KOPT-K1 (cell line): Measurements from ENCODE around the gene LPCAT2.

Experiments used
- H3K27ac ChIP-seq: fragments of 200-600 bp; sonication (generic); 2 replicates; pipeline ENCODE4 v1.5.1; 2016; ENCODE audit warnings: antibody characterized with exemption, mild to moderate bottlenecking, low read depth, low read length; ENCODE audit not compliant: poor library complexity, severe bottlenecking
- H3K36me3 ChIP-seq: fragments of 200-600 bp; sonication (generic); 2 replicates; pipeline ENCODE4 v1.5.1; 2017; ENCODE audit warnings: antibody characterized with exemption, mild to moderate bottlenecking, low read length, moderate library complexity; ENCODE audit not compliant: insufficient read depth
- H3K9me3 ChIP-seq: fragments of 200-600 bp; sonication (generic); 2 replicates; pipeline ENCODE4 v1.5.1; 2017; ENCODE audit warnings: antibody characterized with exemption, low read length, mild to moderate bottlenecking; ENCODE audit not compliant: insufficient read depth, poor library complexity, severe bottlenecking

The LPCAT2 gene

DNA sequence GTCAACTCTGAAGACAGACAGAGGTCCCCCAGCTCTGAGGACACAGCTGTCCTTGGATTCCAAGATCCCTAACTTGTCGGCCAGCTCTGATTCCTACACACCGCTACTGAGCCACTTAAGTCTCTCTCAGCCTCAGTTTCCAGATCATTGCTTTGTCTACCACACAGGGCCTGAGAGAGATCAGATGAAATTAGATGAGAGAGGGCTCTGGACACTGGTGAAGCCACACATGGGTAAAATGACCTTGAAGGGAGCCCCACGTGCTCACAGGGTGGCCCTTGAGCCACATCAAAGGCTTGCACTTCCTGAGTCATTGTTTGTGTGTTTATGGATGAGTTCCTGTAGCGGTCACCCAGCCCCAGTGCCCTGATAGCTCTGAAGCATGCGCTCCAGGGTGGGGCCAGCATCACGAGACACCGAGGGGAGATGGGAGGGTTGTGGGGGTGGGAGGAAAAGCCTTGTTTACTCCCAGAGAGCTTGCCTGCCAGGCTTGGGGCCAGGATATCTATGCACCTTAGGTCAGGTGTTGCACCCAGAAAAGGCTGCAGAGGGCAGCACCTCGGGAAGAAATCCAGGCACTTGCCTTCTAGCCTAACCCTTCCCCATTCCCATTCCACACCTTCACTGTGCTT lies 114.2 kb downstream of the LPCAT2 start:
- no peak overlapping the region for H3K27ac ChIP-seq
- H3K36me3 ChIP-seq: no peaks in the 10 kb centered on the region
- H3K9me3 ChIP-seq: no peaks in the 10 kb centered on the region

DNA sequence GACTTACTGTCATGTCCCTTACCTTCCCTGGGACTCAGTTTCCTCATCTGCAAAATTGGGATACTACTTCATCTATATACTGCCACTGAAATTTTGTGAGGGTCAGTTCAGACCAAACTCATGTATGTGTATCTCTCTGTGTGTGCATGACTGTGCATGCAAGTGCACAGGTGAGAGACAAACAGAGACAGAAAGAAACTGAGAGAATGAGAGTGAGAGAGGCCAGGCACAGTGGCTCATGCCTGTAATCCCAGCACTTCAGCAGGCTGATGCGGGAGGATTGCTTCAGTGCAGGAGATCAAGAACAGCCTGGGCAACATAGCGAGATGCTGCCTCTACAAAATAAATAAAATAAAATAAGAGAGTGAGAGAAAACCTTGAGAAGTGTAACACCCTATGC lies 114.8 kb downstream of the LPCAT2 start:
- no peaks in the 10 kb centered on the region for H3K9me3 ChIP-seq
- no peaks in the 10 kb centered on the region for H3K36me3 ChIP-seq
- no peak overlapping the region for H3K27ac ChIP-seq

DNA sequence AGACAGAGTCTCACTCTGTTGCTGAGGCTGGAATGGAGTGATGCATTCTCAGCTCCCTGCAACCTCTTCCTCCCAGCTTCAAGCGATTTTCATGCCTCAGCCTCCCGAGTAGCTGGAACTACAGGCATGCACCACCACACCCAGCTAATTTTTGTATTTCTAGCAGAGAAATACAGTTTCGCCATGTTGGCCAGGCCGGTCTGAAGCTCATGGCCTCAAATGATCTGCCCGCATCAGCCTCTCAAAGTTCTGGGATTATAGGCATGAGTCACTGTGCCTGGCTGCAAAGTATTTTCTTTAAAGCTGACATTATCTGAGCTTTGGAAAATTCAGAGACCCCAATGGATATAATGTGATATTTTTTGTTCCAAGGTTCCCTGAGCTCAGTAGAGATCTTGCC lies 115.8 kb downstream of the LPCAT2 start:
- no peaks in the 10 kb centered on the region for H3K36me3 ChIP-seq
- H3K27ac ChIP-seq: no peak overlapping the region

DNA sequence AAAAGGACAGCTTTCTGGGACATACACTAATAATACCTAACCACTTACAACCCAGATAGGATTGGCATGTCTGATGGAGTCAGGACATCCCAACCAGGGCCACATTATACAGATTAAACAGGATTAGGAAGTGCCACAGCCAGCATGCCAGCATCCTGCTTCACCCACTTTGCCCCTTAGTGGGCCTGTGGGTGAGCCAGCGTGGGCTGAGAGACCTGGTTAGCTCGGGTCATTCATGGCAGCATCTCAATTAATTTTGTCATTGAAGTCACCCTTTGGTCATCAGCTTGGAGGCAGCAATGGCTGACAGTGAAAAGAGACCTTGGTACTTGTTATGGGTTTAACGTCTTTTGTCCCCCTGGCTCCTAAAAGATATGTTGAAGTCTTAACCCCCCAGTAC lies 117.0 kb downstream of the LPCAT2 start:
- Histone ChIP-seq H3K36me3 (no peaks in the 10 kb centered on the region), H3K9me3 (no peaks in the 10 kb centered on the region), H3K27ac (no peak overlapping the region)

More for the DNA sequence above, 115.8 kb downstream of the LPCAT2 start:
- H3K9me3 ChIP-seq: no peaks in the 10 kb centered on the region

DNA sequence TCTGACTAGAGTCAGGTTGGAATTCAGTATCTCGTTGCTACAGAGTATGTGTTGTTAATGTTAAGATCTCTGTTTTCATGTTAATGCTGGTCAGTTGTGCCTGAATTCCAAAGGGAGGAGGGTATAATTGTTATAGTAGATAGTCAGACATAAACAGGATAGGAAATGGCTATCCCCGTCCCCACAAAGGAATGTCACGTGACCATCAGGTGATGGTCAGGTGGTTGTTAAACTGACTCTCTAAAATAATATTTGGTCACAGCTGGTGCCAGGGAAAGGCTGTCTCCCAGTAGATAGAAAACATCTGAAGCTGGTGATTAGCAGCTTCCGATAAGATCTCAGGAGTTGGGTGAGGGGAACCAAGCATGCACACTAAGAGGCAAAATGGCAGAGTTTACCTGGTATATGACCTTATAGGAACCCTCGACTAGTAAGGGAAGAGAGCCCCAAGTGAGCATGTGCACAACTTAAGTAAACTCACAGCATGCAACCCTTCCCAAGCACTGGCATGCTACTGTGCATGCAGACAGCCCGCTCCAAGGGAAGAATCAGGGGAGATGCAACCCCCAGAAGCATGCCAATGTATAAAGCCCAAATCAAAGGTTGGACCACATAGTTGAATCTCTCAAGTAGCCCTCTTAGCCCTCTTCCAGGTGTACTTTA lies 119.6 kb downstream of the LPCAT2 start:
- Histone ChIP-seq H3K27ac (no peak overlapping the region), H3K9me3 (peaks cover 4% of the 10 kb centered on the region), H3K36me3 (no peaks in the 10 kb centered on the region)

DNA sequence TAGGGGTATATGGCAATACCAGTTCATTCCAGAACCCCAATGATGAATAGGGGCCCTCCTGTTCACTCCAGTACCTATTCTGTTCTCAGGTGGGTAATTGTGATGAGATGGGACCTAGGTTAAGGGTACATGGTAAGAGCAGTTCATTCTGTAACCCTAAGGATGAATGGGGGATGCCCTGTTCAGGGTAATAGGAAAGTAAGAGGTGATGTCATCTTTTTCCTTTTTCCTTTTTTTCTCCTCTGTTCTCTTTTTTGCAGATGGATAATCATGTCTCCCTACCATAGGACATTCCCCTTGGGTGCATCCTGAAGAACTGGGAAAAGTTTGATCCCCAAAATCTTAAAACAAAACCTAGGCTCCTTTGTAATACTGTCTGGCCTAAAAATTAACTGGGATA lies 121.9 kb downstream of the LPCAT2 start:
- Histone ChIP-seq H3K36me3 (no peaks in the 10 kb centered on the region), H3K27ac (no peak overlapping the region), H3K9me3 (peaks cover 4% of the 10 kb centered on the region)

DNA sequence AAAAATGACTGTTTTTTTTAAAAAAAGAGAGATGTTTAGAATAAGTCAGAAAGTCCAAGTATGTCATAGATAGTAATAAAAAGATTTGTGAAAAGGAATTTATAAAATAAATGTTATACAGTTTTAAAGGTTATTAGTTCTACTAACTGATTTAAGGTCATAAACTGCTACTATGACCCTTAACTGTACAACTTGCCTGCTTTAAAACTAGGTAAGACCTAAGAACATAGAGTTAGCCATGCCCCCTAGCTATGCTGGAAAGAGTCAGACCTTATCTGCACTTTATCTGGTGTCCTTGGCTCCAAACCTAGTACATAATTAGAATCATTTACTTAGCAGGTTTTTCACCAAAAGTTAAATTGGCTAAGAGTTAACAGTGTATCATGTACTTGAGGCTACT lies 123.4 kb downstream of the LPCAT2 start:
- H3K27ac ChIP-seq: no peak overlapping the region
- no peaks in the 10 kb centered on the region for H3K36me3 ChIP-seq
- peaks cover 4% of the 10 kb centered on the region for H3K9me3 ChIP-seq

DNA sequence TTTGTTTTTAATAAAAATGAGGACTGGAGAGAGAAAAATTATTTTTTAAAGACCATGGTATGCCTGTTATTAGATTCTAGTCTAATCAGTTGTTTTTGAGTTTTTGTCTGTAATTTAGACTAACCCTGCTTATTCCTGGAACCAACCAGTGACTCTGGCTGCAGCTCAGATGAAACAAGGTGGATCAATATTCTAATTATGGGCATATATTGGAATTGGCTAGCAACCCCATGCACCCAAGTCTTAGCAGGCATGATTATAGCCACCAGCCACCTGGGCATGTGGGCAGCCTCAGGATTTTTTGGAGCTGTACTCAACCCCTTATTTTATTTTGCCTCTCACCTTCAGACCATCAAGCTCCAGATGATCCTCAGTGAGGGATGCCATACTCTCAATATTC lies 125.3 kb downstream of the LPCAT2 start:
- Histone ChIP-seq H3K9me3 (peaks cover 4% of the 10 kb centered on the region), H3K36me3 (no peaks in the 10 kb centered on the region), H3K27ac (no peak overlapping the region)
